ENCODE results near the gene IGSF3.
"Not testable (repeated sequence)": the region's sequence is repeated elsewhere in the genome, so short reads cannot be mapped to it uniquely, and the experiment has no call there.

Gene IGSF3

GRCh38 chr1:116605315-116605714, 62.2 kb downstream of the IGSF3 start:
- Histone ChIP-seq H3K27me3 (ENCODE audit: control insufficient read depth, insufficient read depth, low read length) (no peaks in the 10 kb centered on the region), H3K4me3 (ENCODE audit: low read length) (no peak overlapping the region), H3K9me3 (ENCODE audit: control insufficient read depth, low read depth, low read length) (no peaks in the 10 kb centered on the region), H3K36me3 (ENCODE audit: control insufficient read depth, low read depth, low read length) (no peaks in the 10 kb centered on the region), H3K9ac (ENCODE audit: low read length) (no peak overlapping the region), H3K4me1 (ENCODE audit: control insufficient read depth, low read depth, low read length) (peaks cover 12% of the 10 kb centered on the region), H3K27ac (ENCODE audit: low read length) (no peak overlapping the region)

- H3K9me3 ChIP-seq (ENCODE audit: control insufficient read depth, low read depth, low read length); H3K4me3 ChIP-seq (ENCODE audit: low read length); H3K27me3 ChIP-seq (ENCODE audit: control insufficient read depth, insufficient read depth, low read length); H3K9ac ChIP-seq (ENCODE audit: low read length); H3K27ac ChIP-seq (ENCODE audit: low read length); H3K36me3 ChIP-seq (ENCODE audit: control insufficient read depth, low read depth, low read length): not testable (repeated sequence)
- H3K4me1 ChIP-seq (ENCODE audit: control insufficient read depth, low read depth, low read length), result peaks cover 12% of the 10 kb centered on the region
These were observed 63.1 kb downstream of the IGSF3 start for GRCh38 chr1:116604408-116604807.

- not testable (repeated sequence) for H3K9me3 ChIP-seq (ENCODE audit: control insufficient read depth, low read depth, low read length); H3K9ac ChIP-seq (ENCODE audit: low read length); H3K4me3 ChIP-seq (ENCODE audit: low read length); H3K27me3 ChIP-seq (ENCODE audit: control insufficient read depth, insufficient read depth, low read length); H3K36me3 ChIP-seq (ENCODE audit: control insufficient read depth, low read depth, low read length); H3K27ac ChIP-seq (ENCODE audit: low read length)
- peaks cover 12% of the 10 kb centered on the region for H3K4me1 ChIP-seq (ENCODE audit: control insufficient read depth, low read depth, low read length)
These were observed 63.9 kb downstream of the IGSF3 start for GRCh38 chr1:116603646-116604045.

GRCh38 chr1:116599369-116599768, 68.2 kb downstream of the IGSF3 start:
- not testable (repeated sequence) for H3K4me1 ChIP-seq (ENCODE audit: control insufficient read depth, low read depth, low read length); H3K4me3 ChIP-seq (ENCODE audit: low read length); H3K27ac ChIP-seq (ENCODE audit: low read length); H3K36me3 ChIP-seq (ENCODE audit: control insufficient read depth, low read depth, low read length); H3K9ac ChIP-seq (ENCODE audit: low read length); H3K9me3 ChIP-seq (ENCODE audit: control insufficient read depth, low read depth, low read length); H3K27me3 ChIP-seq (ENCODE audit: control insufficient read depth, insufficient read depth, low read length)

GRCh38 chr1:116598420-116599036, 69.0 kb downstream of the IGSF3 start:
- H3K9ac ChIP-seq (ENCODE audit: low read length); H3K4me3 ChIP-seq (ENCODE audit: low read length); H3K27ac ChIP-seq (ENCODE audit: low read length): not testable (repeated sequence)

GRCh38 chr1:116597388-116597787, 70.1 kb downstream of the IGSF3 start:
- H3K4me3 ChIP-seq (ENCODE audit: low read length); H3K36me3 ChIP-seq (ENCODE audit: control insufficient read depth, low read depth, low read length); H3K27me3 ChIP-seq (ENCODE audit: control insufficient read depth, insufficient read depth, low read length); H3K9ac ChIP-seq (ENCODE audit: low read length); H3K9me3 ChIP-seq (ENCODE audit: control insufficient read depth, low read depth, low read length); H3K4me1 ChIP-seq (ENCODE audit: control insufficient read depth, low read depth, low read length); H3K27ac ChIP-seq (ENCODE audit: low read length): not testable (repeated sequence)

More at GRCh38 chr1:116598420-116599036, 69.0 kb downstream of the IGSF3 start:
- H3K4me1 ChIP-seq (ENCODE audit: control insufficient read depth, low read depth, low read length); H3K9me3 ChIP-seq (ENCODE audit: control insufficient read depth, low read depth, low read length); H3K36me3 ChIP-seq (ENCODE audit: control insufficient read depth, low read depth, low read length); H3K27me3 ChIP-seq (ENCODE audit: control insufficient read depth, insufficient read depth, low read length): not testable (repeated sequence)

- H3K9ac ChIP-seq (ENCODE audit: low read length); H3K9me3 ChIP-seq (ENCODE audit: control insufficient read depth, low read depth, low read length); H3K4me1 ChIP-seq (ENCODE audit: control insufficient read depth, low read depth, low read length); H3K27me3 ChIP-seq (ENCODE audit: control insufficient read depth, insufficient read depth, low read length); H3K27ac ChIP-seq (ENCODE audit: low read length); H3K36me3 ChIP-seq (ENCODE audit: control insufficient read depth, low read depth, low read length); H3K4me3 ChIP-seq (ENCODE audit: low read length): not testable (repeated sequence)
These were observed 70.7 kb downstream of the IGSF3 start for GRCh38 chr1:116596742-116597307.

- not testable (repeated sequence) for H3K27me3 ChIP-seq (ENCODE audit: control insufficient read depth, insufficient read depth, low read length); H3K4me1 ChIP-seq (ENCODE audit: control insufficient read depth, low read depth, low read length); H3K36me3 ChIP-seq (ENCODE audit: control insufficient read depth, low read depth, low read length); H3K9me3 ChIP-seq (ENCODE audit: control insufficient read depth, low read depth, low read length); H3K27ac ChIP-seq (ENCODE audit: low read length); H3K9ac ChIP-seq (ENCODE audit: low read length); H3K4me3 ChIP-seq (ENCODE audit: low read length)
These were observed 71.4 kb downstream of the IGSF3 start for GRCh38 chr1:116595946-116596741.

- H3K36me3 ChIP-seq (ENCODE audit: control insufficient read depth, low read depth, low read length); H3K4me3 ChIP-seq (ENCODE audit: low read length); H3K27ac ChIP-seq (ENCODE audit: low read length); H3K27me3 ChIP-seq (ENCODE audit: control insufficient read depth, insufficient read depth, low read length); H3K9ac ChIP-seq (ENCODE audit: low read length); H3K9me3 ChIP-seq (ENCODE audit: control insufficient read depth, low read depth, low read length); H3K4me1 ChIP-seq (ENCODE audit: control insufficient read depth, low read depth, low read length): not testable (repeated sequence)
These were observed 72.3 kb downstream of the IGSF3 start for GRCh38 chr1:116595065-116595840.

- not testable (repeated sequence) for H3K36me3 ChIP-seq (ENCODE audit: control insufficient read depth, low read depth, low read length); H3K9me3 ChIP-seq (ENCODE audit: control insufficient read depth, low read depth, low read length); H3K4me1 ChIP-seq (ENCODE audit: control insufficient read depth, low read depth, low read length); H3K9ac ChIP-seq (ENCODE audit: low read length); H3K27me3 ChIP-seq (ENCODE audit: control insufficient read depth, insufficient read depth, low read length); H3K4me3 ChIP-seq (ENCODE audit: low read length); H3K27ac ChIP-seq (ENCODE audit: low read length)
These were observed 73.6 kb downstream of the IGSF3 start for GRCh38 chr1:116593977-116594376.

GRCh38 chr1:116593401-116593800, 74.1 kb downstream of the IGSF3 start:
- H3K9ac ChIP-seq (ENCODE audit: low read length); H3K4me3 ChIP-seq (ENCODE audit: low read length); H3K36me3 ChIP-seq (ENCODE audit: control insufficient read depth, low read depth, low read length); H3K27me3 ChIP-seq (ENCODE audit: control insufficient read depth, insufficient read depth, low read length); H3K4me1 ChIP-seq (ENCODE audit: control insufficient read depth, low read depth, low read length); H3K27ac ChIP-seq (ENCODE audit: low read length); H3K9me3 ChIP-seq (ENCODE audit: control insufficient read depth, low read depth, low read length): not testable (repeated sequence)

Measured in iPS-18a (cell line).